COR-L47 (cell line): ENCODE results near the gene BTG3.

Source experiments
- DNase-seq: peaks from one replicate; lab custom pipeline; 2025; lab: John Stamatoyannopoulos, UW

BTG3 gene

GRCh38 chr21:17585875-17586450 lies 26.7 kb downstream of the BTG3 start:
- DNase-seq: peak; percentile 37

- DNase-seq: no peak
Observed at GRCh38 chr21:17583898-17584297, 28.8 kb downstream of the BTG3 start.

GRCh38 chr21:17580319-17580718 lies 32.4 kb downstream of the BTG3 start:
- no peak for DNase-seq

GRCh38 chr21:17578876-17579275 lies 33.8 kb downstream of the BTG3 start:
- DNase-seq: no peak

GRCh38 chr21:17578162-17578561 lies 34.5 kb downstream of the BTG3 start:
- DNase-seq: no peak

- no peak for DNase-seq
Observed at GRCh38 chr21:17577701-17578100, 35.0 kb downstream of the BTG3 start.

- DNase-seq: no peak
Observed at GRCh38 chr21:17576080-17576835, 36.4 kb downstream of the BTG3 start.

GRCh38 chr21:17575076-17575475 lies 37.6 kb downstream of the BTG3 start:
- DNase-seq: no peak

- DNase-seq: no peak
Observed at GRCh38 chr21:17572431-17572830, 40.3 kb downstream of the BTG3 start.

GRCh38 chr21:17570786-17571185 lies 41.9 kb downstream of the BTG3 start:
- no peak for DNase-seq

- DNase-seq: no peak
Observed at GRCh38 chr21:17560377-17561025, 52.2 kb downstream of the BTG3 start.

GRCh38 chr21:17554679-17555465 lies 57.8 kb downstream of the BTG3 start:
- DNase-seq: no peak

GRCh38 chr21:17554120-17554519 lies 58.6 kb downstream of the BTG3 start:
- DNase-seq: no peak

GRCh38 chr21:17552410-17552809 lies 60.3 kb downstream of the BTG3 start:
- DNase-seq: no peak

GRCh38 chr21:17550671-17551308 lies 61.9 kb downstream of the BTG3 start:
- no peak for DNase-seq

GRCh38 chr21:17548262-17548661 lies 64.4 kb downstream of the BTG3 start:
- no peak for DNase-seq

GRCh38 chr21:17545007-17545406 lies 67.7 kb downstream of the BTG3 start:
- no peak for DNase-seq
